ENCODE data around the gene PLCH1.

Gene PLCH1

GRCh38 chr3:155663467-155664212 is 81.2 kb downstream of the PLCH1 start:
- no peak overlapping the region for H3K4me3 ChIP-seq (ENCODE audit: insufficient read depth, low read depth, low read length)
- no peaks in the 10 kb centered on the region for H3K36me3 ChIP-seq (ENCODE audit: control insufficient read depth, insufficient read depth, low read length)
- peaks cover 6% of the 10 kb centered on the region for H3K4me1 ChIP-seq (ENCODE audit: control insufficient read depth, insufficient read depth, low read length)
- no peaks in the 10 kb centered on the region for H3K9me3 ChIP-seq (ENCODE audit: control insufficient read depth, low read length)
- H3K27ac ChIP-seq (ENCODE audit: insufficient read depth, low read depth, low read length, poor library complexity, severe bottlenecking) = no peak overlapping the region
- no peaks in the 10 kb centered on the region for H3K27me3 ChIP-seq (ENCODE audit: control insufficient read depth, insufficient read depth, low read length, poor library complexity, severe bottlenecking)
- WGBS, 2 experiments = 92 to 100% methylated on average over 3 of the region's 3 CpGs

- Histone ChIP-seq H3K9me3 (ENCODE audit: control insufficient read depth, low read length) (no peaks in the 10 kb centered on the region), H3K4me1 (ENCODE audit: control insufficient read depth, insufficient read depth, low read length) (peaks cover 6% of the 10 kb centered on the region), H3K4me3 (ENCODE audit: insufficient read depth, low read depth, low read length) (no peak overlapping the region), H3K27ac (ENCODE audit: insufficient read depth, low read depth, low read length, poor library complexity, severe bottlenecking) (no peak overlapping the region), H3K36me3 (ENCODE audit: control insufficient read depth, insufficient read depth, low read length) (no peaks in the 10 kb centered on the region), H3K27me3 (ENCODE audit: control insufficient read depth, insufficient read depth, low read length, poor library complexity, severe bottlenecking) (no peaks in the 10 kb centered on the region)
These were observed 83.1 kb downstream of the PLCH1 start for GRCh38 chr3:155661760-155662159.

GRCh38 chr3:155661042-155661441 is 83.8 kb downstream of the PLCH1 start:
- no peak overlapping the region for H3K4me3 ChIP-seq (ENCODE audit: insufficient read depth, low read depth, low read length)
- H3K36me3 ChIP-seq (ENCODE audit: control insufficient read depth, insufficient read depth, low read length) = no peaks in the 10 kb centered on the region
- H3K9me3 ChIP-seq (ENCODE audit: control insufficient read depth, low read length) = no peaks in the 10 kb centered on the region
- H3K4me1 ChIP-seq (ENCODE audit: control insufficient read depth, insufficient read depth, low read length) = peaks cover 6% of the 10 kb centered on the region
- H3K27me3 ChIP-seq (ENCODE audit: control insufficient read depth, insufficient read depth, low read length, poor library complexity, severe bottlenecking) = no peaks in the 10 kb centered on the region
- 89 to 94% methylated on average over 1 of the region's 1 CpG for WGBS, 2 experiments
- no peak overlapping the region for H3K27ac ChIP-seq (ENCODE audit: insufficient read depth, low read depth, low read length, poor library complexity, severe bottlenecking)

GRCh38 chr3:155658671-155659261 is 86.1 kb downstream of the PLCH1 start:
- no peaks in the 10 kb centered on the region for H3K9me3 ChIP-seq (ENCODE audit: control insufficient read depth, low read length)
- no peak overlapping the region for H3K27ac ChIP-seq (ENCODE audit: insufficient read depth, low read depth, low read length, poor library complexity, severe bottlenecking)
- H3K27me3 ChIP-seq (ENCODE audit: control insufficient read depth, insufficient read depth, low read length, poor library complexity, severe bottlenecking) = no peaks in the 10 kb centered on the region
- no peaks in the 10 kb centered on the region for H3K36me3 ChIP-seq (ENCODE audit: control insufficient read depth, insufficient read depth, low read length)
- H3K4me1 ChIP-seq (ENCODE audit: control insufficient read depth, insufficient read depth, low read length) = no peaks in the 10 kb centered on the region
- WGBS, 2 experiments = 89 to 94% methylated on average over 4 of the region's 4 CpGs
- H3K4me3 ChIP-seq (ENCODE audit: insufficient read depth, low read depth, low read length) = no peak overlapping the region

- Histone ChIP-seq H3K4me1 (ENCODE audit: control insufficient read depth, insufficient read depth, low read length) (no peaks in the 10 kb centered on the region), H3K27me3 (ENCODE audit: control insufficient read depth, insufficient read depth, low read length, poor library complexity, severe bottlenecking) (no peaks in the 10 kb centered on the region), H3K9me3 (ENCODE audit: control insufficient read depth, low read length) (no peaks in the 10 kb centered on the region), H3K36me3 (ENCODE audit: control insufficient read depth, insufficient read depth, low read length) (no peaks in the 10 kb centered on the region), H3K4me3 (ENCODE audit: insufficient read depth, low read depth, low read length) (no peak overlapping the region), H3K27ac (ENCODE audit: insufficient read depth, low read depth, low read length, poor library complexity, severe bottlenecking) (no peak overlapping the region)
- 97% methylated on average over 5 of the region's 5 CpGs for WGBS, 2 experiments
These were observed 86.9 kb downstream of the PLCH1 start for GRCh38 chr3:155658006-155658405.

GRCh38 chr3:155657161-155657560 is 87.7 kb downstream of the PLCH1 start:
- H3K36me3 ChIP-seq (ENCODE audit: control insufficient read depth, insufficient read depth, low read length) = no peaks in the 10 kb centered on the region
- H3K27ac ChIP-seq (ENCODE audit: insufficient read depth, low read depth, low read length, poor library complexity, severe bottlenecking) = no peak overlapping the region
- H3K4me3 ChIP-seq (ENCODE audit: insufficient read depth, low read depth, low read length) = no peak overlapping the region
- H3K27me3 ChIP-seq (ENCODE audit: control insufficient read depth, insufficient read depth, low read length, poor library complexity, severe bottlenecking) = no peaks in the 10 kb centered on the region
- no peaks in the 10 kb centered on the region for H3K9me3 ChIP-seq (ENCODE audit: control insufficient read depth, low read length)
- 94 to 99% methylated on average over 4 of the region's 4 CpGs for WGBS, 2 experiments
- no peaks in the 10 kb centered on the region for H3K4me1 ChIP-seq (ENCODE audit: control insufficient read depth, insufficient read depth, low read length)

- Histone ChIP-seq H3K9me3 (ENCODE audit: control insufficient read depth, low read length) (no peaks in the 10 kb centered on the region), H3K27me3 (ENCODE audit: control insufficient read depth, insufficient read depth, low read length, poor library complexity, severe bottlenecking) (no peaks in the 10 kb centered on the region), H3K4me3 (ENCODE audit: insufficient read depth, low read depth, low read length) (no peak overlapping the region), H3K36me3 (ENCODE audit: control insufficient read depth, insufficient read depth, low read length) (no peaks in the 10 kb centered on the region), H3K4me1 (ENCODE audit: control insufficient read depth, insufficient read depth, low read length) (no peaks in the 10 kb centered on the region), H3K27ac (ENCODE audit: insufficient read depth, low read depth, low read length, poor library complexity, severe bottlenecking) (no peak overlapping the region)
- WGBS, 2 experiments = 100% methylated on average over 1 of the region's 1 CpG
These were observed 88.4 kb downstream of the PLCH1 start for GRCh38 chr3:155656466-155656865.

- WGBS, 2 experiments = 92 to 93% methylated on average over 3 of the region's 3 CpGs
- no peak overlapping the region for H3K4me3 ChIP-seq (ENCODE audit: insufficient read depth, low read depth, low read length)
These were observed 93.2 kb downstream of the PLCH1 start for GRCh38 chr3:155651489-155652218.

GRCh38 chr3:155648013-155648591 is 96.8 kb downstream of the PLCH1 start:
- H3K36me3 ChIP-seq (ENCODE audit: control insufficient read depth, insufficient read depth, low read length) = no peaks in the 10 kb centered on the region
- no peak overlapping the region for H3K4me3 ChIP-seq (ENCODE audit: insufficient read depth, low read depth, low read length)
- H3K27me3 ChIP-seq (ENCODE audit: control insufficient read depth, insufficient read depth, low read length, poor library complexity, severe bottlenecking) = no peaks in the 10 kb centered on the region
- H3K9me3 ChIP-seq (ENCODE audit: control insufficient read depth, low read length) = no peaks in the 10 kb centered on the region
- H3K4me1 ChIP-seq (ENCODE audit: control insufficient read depth, insufficient read depth, low read length) = peaks cover 20% of the 10 kb centered on the region
- H3K27ac ChIP-seq (ENCODE audit: insufficient read depth, low read depth, low read length, poor library complexity, severe bottlenecking) = peak overlapping the region; percentile 74
- 69 to 79% methylated on average over 4 to 6 of the region's 6 CpGs for WGBS, 2 experiments

More at GRCh38 chr3:155651489-155652218, 93.2 kb downstream of the PLCH1 start:
- no peaks in the 10 kb centered on the region for H3K36me3 ChIP-seq (ENCODE audit: control insufficient read depth, insufficient read depth, low read length)
- H3K9me3 ChIP-seq (ENCODE audit: control insufficient read depth, low read length) = no peaks in the 10 kb centered on the region
- H3K27me3 ChIP-seq (ENCODE audit: control insufficient read depth, insufficient read depth, low read length, poor library complexity, severe bottlenecking) = no peaks in the 10 kb centered on the region
- peaks cover 20% of the 10 kb centered on the region for H3K4me1 ChIP-seq (ENCODE audit: control insufficient read depth, insufficient read depth, low read length)
- no peak overlapping the region for H3K27ac ChIP-seq (ENCODE audit: insufficient read depth, low read depth, low read length, poor library complexity, severe bottlenecking)

GRCh38 chr3:155647206-155647605 is 97.7 kb downstream of the PLCH1 start:
- Histone ChIP-seq H3K9me3 (ENCODE audit: control insufficient read depth, low read length) (no peaks in the 10 kb centered on the region), H3K27me3 (ENCODE audit: control insufficient read depth, insufficient read depth, low read length, poor library complexity, severe bottlenecking) (no peaks in the 10 kb centered on the region), H3K36me3 (ENCODE audit: control insufficient read depth, insufficient read depth, low read length) (no peaks in the 10 kb centered on the region), H3K4me3 (ENCODE audit: insufficient read depth, low read depth, low read length) (no peak overlapping the region), H3K4me1 (ENCODE audit: control insufficient read depth, insufficient read depth, low read length) (peaks cover 20% of the 10 kb centered on the region), H3K27ac (ENCODE audit: insufficient read depth, low read depth, low read length, poor library complexity, severe bottlenecking) (no peak overlapping the region)
- 57% methylated on average over 2 of the region's 2 CpGs; no CpG with 5 or more reads in 1 of the 2 experiments for WGBS, 2 experiments
